Stimulated activated CD8-positive, alpha-beta memory T cell treated with anti-CD3 and anti-CD28 coated beads, Interleukin-12 subunit alpha, Interleukin-12 subunit beta, amount 100 ng/mL, for 24 hours (primary cell): ENCODE measurements around the gene PHKB.

Experiments
- DNase-seq: peaks from one replicate; pipeline ENCODE4 v3.0.0-alpha.2; 2020; ENCODE audit errors: extremely low read depth

Gene PHKB

GRCh38 chr16:47567321-47567720, 106.2 kb downstream of the PHKB start:
- DNase-seq = no peak

GRCh38 chr16:47568351-47568750, 107.2 kb downstream of the PHKB start:
- DNase-seq = no peak

GRCh38 chr16:47571049-47571448, 109.9 kb downstream of the PHKB start:
- DNase-seq = no peak

GRCh38 chr16:47571711-47572110, 110.6 kb downstream of the PHKB start:
- no peak for DNase-seq

GRCh38 chr16:47574091-47575054, 113.2 kb downstream of the PHKB start:
- DNase-seq = no peak

GRCh38 chr16:47577029-47577428, 115.9 kb downstream of the PHKB start:
- no peak for DNase-seq

- no peak for DNase-seq
Observed at GRCh38 chr16:47578033-47578432, 116.9 kb downstream of the PHKB start.

- no peak for DNase-seq
Observed at GRCh38 chr16:47578573-47578972, 117.4 kb downstream of the PHKB start.

GRCh38 chr16:47581114-47581513, 120.0 kb downstream of the PHKB start:
- DNase-seq = no peak

GRCh38 chr16:47584464-47585225, 123.5 kb downstream of the PHKB start:
- DNase-seq = no peak

GRCh38 chr16:47586121-47586520, 125.0 kb downstream of the PHKB start:
- no peak for DNase-seq

- DNase-seq = no peak
Observed at GRCh38 chr16:47590472-47590871, 129.3 kb downstream of the PHKB start.

GRCh38 chr16:47592232-47592631, 131.1 kb downstream of the PHKB start:
- no peak for DNase-seq

- no peak for DNase-seq
Observed at GRCh38 chr16:47599512-47599911, 138.4 kb downstream of the PHKB start.

GRCh38 chr16:47600376-47600775, 139.2 kb downstream of the PHKB start:
- DNase-seq = no peak

GRCh38 chr16:47604306-47604705, 143.2 kb downstream of the PHKB start:
- no peak for DNase-seq

GRCh38 chr16:47611042-47611441, 149.9 kb downstream of the PHKB start:
- DNase-seq = no peak

- no peak for DNase-seq
Observed at GRCh38 chr16:47611848-47612493, 150.8 kb downstream of the PHKB start.

- DNase-seq = no peak
Observed at GRCh38 chr16:47612711-47613110, 151.6 kb downstream of the PHKB start.

- no peak for DNase-seq
Observed at GRCh38 chr16:47613251-47613650, 152.1 kb downstream of the PHKB start.

- DNase-seq = no peak
Observed at GRCh38 chr16:47617732-47618131, 156.6 kb downstream of the PHKB start.

- no peak for DNase-seq
Observed at GRCh38 chr16:47622451-47623176, 161.5 kb downstream of the PHKB start.
